Kidney epithelial cell (primary cell): Measurements from ENCODE around the gene TYW1. TPM values are rescaled to one million over a fixed set of nuclear protein-coding genes. Genes with fewer than 3 reads are reported as not detected.
"Not testable (repeated sequence)": the region's sequence is repeated elsewhere in the genome, so short reads cannot be mapped to it uniquely, and the experiment has no call there.

Experiments
- DNase-seq: peaks from one replicate; pipeline ENCODE4 v3.0.0-alpha.2; 2010; ENCODE audit warnings: low read depth
- H3K27me3 ChIP-seq: 2 replicates; pipeline ENCODE4 v1.6.0; 2011; ENCODE audit warnings: low read length; ENCODE audit not compliant: control insufficient read depth, insufficient read depth
- H3K36me3 ChIP-seq: 2 replicates; pipeline ENCODE4 v1.5.1; 2011; ENCODE audit warnings: low read length; ENCODE audit not compliant: control insufficient read depth, insufficient read depth
- H3K4me3 ChIP-seq: 2 replicates; pipeline ENCODE4 v1.5.1; 2011; ENCODE audit warnings: low read depth, mild to moderate bottlenecking, control low read depth, low read length
- total RNA-seq: library from RNA; depleted of rRNA; stranded (reverse); fragments of >200 nt; gene quantifications from 2 replicates; pipeline ENCODE4 v1.2.3, GENCODE V29; 2015
- TF ChIP-seq, protein P1 (sequence below): IDR thresholded peaks from 2 replicates; pipeline ENCODE4 v1.5.1; 2011; ENCODE audit warnings: mild to moderate bottlenecking, moderate library complexity, low read length, control low read depth, inconsistent platforms; ENCODE audit not compliant: insufficient read depth, poor library complexity, severe bottlenecking

The TYW1 gene
- total RNA-seq, 1 donor from 2014 or later, result 19.0 TPM

- peak; percentile 41 for DNase-seq
- not testable (repeated sequence) for H3K27me3 ChIP-seq, H3K36me3 ChIP-seq
- TF ChIP-seq, protein P1, sequence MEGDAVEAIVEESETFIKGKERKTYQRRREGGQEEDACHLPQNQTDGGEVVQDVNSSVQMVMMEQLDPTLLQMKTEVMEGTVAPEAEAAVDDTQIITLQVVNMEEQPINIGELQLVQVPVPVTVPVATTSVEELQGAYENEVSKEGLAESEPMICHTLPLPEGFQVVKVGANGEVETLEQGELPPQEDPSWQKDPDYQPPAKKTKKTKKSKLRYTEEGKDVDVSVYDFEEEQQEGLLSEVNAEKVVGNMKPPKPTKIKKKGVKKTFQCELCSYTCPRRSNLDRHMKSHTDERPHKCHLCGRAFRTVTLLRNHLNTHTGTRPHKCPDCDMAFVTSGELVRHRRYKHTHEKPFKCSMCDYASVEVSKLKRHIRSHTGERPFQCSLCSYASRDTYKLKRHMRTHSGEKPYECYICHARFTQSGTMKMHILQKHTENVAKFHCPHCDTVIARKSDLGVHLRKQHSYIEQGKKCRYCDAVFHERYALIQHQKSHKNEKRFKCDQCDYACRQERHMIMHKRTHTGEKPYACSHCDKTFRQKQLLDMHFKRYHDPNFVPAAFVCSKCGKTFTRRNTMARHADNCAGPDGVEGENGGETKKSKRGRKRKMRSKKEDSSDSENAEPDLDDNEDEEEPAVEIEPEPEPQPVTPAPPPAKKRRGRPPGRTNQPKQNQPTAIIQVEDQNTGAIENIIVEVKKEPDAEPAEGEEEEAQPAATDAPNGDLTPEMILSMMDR, result peak; percentile 43
- peak overlapping the region; percentile 61 for H3K4me3 ChIP-seq
These were observed 2.0 kb upstream of the TYW1 start for GRCh38 chr7:66994691-66995049.

DNA sequence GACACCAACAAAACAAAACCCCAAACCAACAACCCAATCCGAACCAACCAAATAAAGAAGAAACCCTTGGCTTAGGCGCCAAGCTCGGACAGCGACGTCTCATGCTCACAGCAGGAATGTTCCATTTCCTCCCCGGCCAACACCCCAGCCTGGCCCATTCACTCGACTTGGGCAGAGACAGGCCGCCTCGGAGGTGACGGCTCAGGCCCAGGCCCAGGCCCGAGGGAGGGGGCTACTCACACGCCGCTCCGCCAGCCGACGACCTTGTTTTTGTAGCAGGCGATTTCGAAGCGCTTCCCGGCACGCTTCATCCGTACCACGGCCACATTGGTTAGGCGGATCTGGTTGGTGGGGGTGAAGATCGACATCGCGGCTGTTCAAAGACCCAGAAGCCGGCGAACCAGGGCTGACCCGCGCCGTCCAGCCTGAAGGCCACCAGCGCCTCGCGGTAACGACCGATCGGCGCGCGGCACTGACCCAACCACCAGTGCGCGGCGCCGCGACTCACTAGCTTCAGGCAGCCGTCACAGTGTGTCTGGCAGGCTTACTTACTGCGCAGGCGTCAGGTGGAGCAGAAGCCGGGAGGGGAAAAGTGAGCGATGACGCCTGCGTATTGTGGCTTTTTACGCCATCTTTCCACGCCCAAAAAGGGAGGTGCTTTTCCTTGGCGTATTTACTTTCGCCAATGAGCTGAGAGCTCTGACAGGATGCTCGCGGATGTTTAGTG lies 1.4 kb upstream of the TYW1 start, which contains the start of gene SBDS:
TSS of gene SBDS (minus strand) at position 537 of the 727 bp plus-strand sequence. CDS start at position 368, 169 bp downstream.
- H3K36me3 ChIP-seq, H3K27me3 ChIP-seq: not testable (repeated sequence)
- peak within 1 kb of the TSS; percentile 61 for H3K4me3 ChIP-seq
- DNase-seq, result peak; percentile 92

- H3K4me3 ChIP-seq, DNase-seq, H3K36me3 ChIP-seq, H3K27me3 ChIP-seq: not testable (repeated sequence)
- TF ChIP-seq, protein P1, result peak; percentile 9
These were observed 4.1 kb downstream of the TYW1 start for GRCh38 chr7:67000601-67001258.

GRCh38 chr7:67004145-67004544 lies 7.5 kb downstream of the TYW1 start:
- not testable (repeated sequence) for H3K36me3 ChIP-seq, H3K27me3 ChIP-seq, DNase-seq, H3K4me3 ChIP-seq

DNA sequence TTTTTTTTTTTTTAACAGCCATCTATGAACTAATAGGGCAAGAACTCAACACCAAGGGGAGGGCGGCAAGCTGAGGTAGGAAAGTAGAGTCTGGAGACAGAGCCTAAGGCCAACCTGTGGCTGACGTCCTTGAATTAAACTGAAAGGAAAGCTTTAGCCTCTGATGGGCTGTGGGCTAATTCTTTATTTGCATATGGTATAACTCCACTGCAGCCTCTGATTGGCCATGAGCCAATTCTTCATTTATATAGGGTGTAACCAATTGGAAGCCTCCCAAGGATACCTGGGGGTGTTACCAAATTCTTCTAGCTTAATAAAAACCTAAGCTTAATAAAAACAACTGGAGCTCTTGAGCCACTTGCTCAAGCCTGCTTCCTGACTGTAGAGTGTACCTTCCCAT lies 10.3 kb downstream of the TYW1 start:
- peaks cover 1% of the 10 kb centered on the region for H3K36me3 ChIP-seq

GRCh38 chr7:67008260-67008659 lies 11.6 kb downstream of the TYW1 start:
- Histone ChIP-seq H3K4me3 (no peak overlapping the region), H3K36me3 (peaks cover 1% of the 10 kb centered on the region), H3K27me3 (no peaks in the 10 kb centered on the region)
- DNase-seq, result no peak
- TF ChIP-seq, protein P1, result no peak

More for the DNA sequence above, 10.3 kb downstream of the TYW1 start:
- TF ChIP-seq, protein P1, result no peak
- Histone ChIP-seq H3K4me3 (no peak overlapping the region), H3K27me3 (no peaks in the 10 kb centered on the region)
- DNase-seq, result no peak

- not testable (repeated sequence) for H3K27me3 ChIP-seq, H3K4me3 ChIP-seq, H3K36me3 ChIP-seq, DNase-seq
These were observed 13.0 kb downstream of the TYW1 start for GRCh38 chr7:67009677-67010076.

GRCh38 chr7:67014076-67014622 lies 17.5 kb downstream of the TYW1 start:
- not testable (repeated sequence) for H3K36me3 ChIP-seq, H3K27me3 ChIP-seq, DNase-seq

GRCh38 chr7:67017971-67018370 lies 21.3 kb downstream of the TYW1 start:
- not testable (repeated sequence) for H3K4me3 ChIP-seq, H3K36me3 ChIP-seq, H3K27me3 ChIP-seq, DNase-seq

More at GRCh38 chr7:67014076-67014622, 17.5 kb downstream of the TYW1 start:
- H3K4me3 ChIP-seq, result not testable (repeated sequence)
